Body of pancreas (tissue), 4 donors: ENCODE data around the gene GVQW3. TPM values are rescaled to one million over a fixed set of nuclear protein-coding genes. Genes with fewer than 3 reads are reported as not detected.

ENCODE experiments used
- ATAC-seq: fragments of 150-250 bp; one replicate; pipeline ENCODE4 v1.9.1; 2016
- DNase-seq, 4 donors: peaks; one replicate each; pipeline ENCODE4 v3.0.0-alpha.2; 2019
- H3K27ac ChIP-seq, 4 donors: fragments of 200-600 bp; sonication (generic); 1 replicate in 3 of 4; 2 replicates in 1 of 4; pipeline versions ENCODE4 v1.5.1 to v1.6.1; 2016 to 2019; ENCODE audit warnings: mild to moderate bottlenecking in 1 of 4, mixed read lengths in 1 of 4, moderate library complexity in 1 of 4
- H3K27me3 ChIP-seq, 2 donors: fragments of 200-600 bp; sonication (generic); one replicate each; pipeline ENCODE4 v1.6.0; 2016; ENCODE audit warnings: mild to moderate bottlenecking in 1 of 2
- H3K36me3 ChIP-seq, 2 donors: fragments of 200-600 bp; sonication (generic); replicated peaks in 1 of 2; 2 replicates each; pipeline ENCODE4 v1.5.1; 2016; ENCODE audit warnings: low read depth in 2 of 2; ENCODE audit not compliant: insufficient read depth in 1 of 2
- H3K4me1 ChIP-seq: fragments of 200-600 bp; sonication (generic); one replicate; pipeline ENCODE4 v1.6.0; 2016
- H3K4me3 ChIP-seq, 2 donors: fragments of 200-600 bp; sonication (generic); 1 replicate in 1 of 2; 2 replicates in 1 of 2; pipeline ENCODE4 v1.5.1; 2016 to 2019
- H3K9me3 ChIP-seq, 3 donors: fragments of 200-600 bp; sonication (generic); 1 replicate in 2 of 3; 2 replicates in 1 of 3; pipeline ENCODE4 v1.5.1; 2016
- CTCF ChIP-seq, 7 experiments: fragments of 450-650 bp in 4 of 7; fragments of 200-600 bp in 3 of 7; sonication (generic) in 3 of 7; IDR thresholded peaks; one replicate each; pipeline ENCODE4 v1.5.1; 2016 to 2019; ENCODE audit warnings: antibody characterized with exemption in 7 of 7
- POLR2A ChIP-seq, 3 donors: fragments of 450-650 bp; IDR thresholded peaks; one replicate each; pipeline ENCODE4 v1.6.1; 2016; ENCODE audit warnings: antibody characterized with exemption in 3 of 3, mild to moderate bottlenecking in 2 of 3
- WGBS, 2 donors: methylation state at CpG; one replicate each; pipeline ENCODE4 v1.1.5; 2017; 5-methylcytosine and 5-hydroxymethylcytosine counted together
- intact Hi-C: fragments of 100-400 bp; cut with DNase I; formaldehyde crosslinking; loops from one replicate; pipeline ENCODE4 v1.15.1; 2023
- total RNA-seq, 2 donors: library from RNA; depleted of rRNA; stranded (reverse); fragments of >200 nt; gene quantifications; one replicate each; pipeline ENCODE4 v1.1.0, GENCODE V29; 2016

Gene GVQW3
- total RNA-seq, 2 donors from 2014 or later = 11.2 to 16.2 TPM

- H3K36me3 ChIP-seq = no peaks in the 10 kb centered on the region
- H3K9me3 ChIP-seq = no peaks in the 10 kb centered on the region
- DNase-seq (peak in 2 of 4 donors; percentile 52 to 59), ATAC-seq (peak; percentile 60)
- H3K4me3 ChIP-seq = no peak overlapping the region
- intact Hi-C loops = no loop called here
- TF ChIP-seq CTCF (IDR thresholded peaks at IDR 0.05) (no peak), POLR2A (IDR thresholded peaks at IDR 0.05) (peak in 1 of 3 donors; percentile 8)
- peak overlapping the region in 3 of 4 donors; percentile 67 to 88 (median 80) for H3K27ac ChIP-seq
- WGBS, 2 donors = 43 to 49% methylated on average over 16 of the region's 16 CpGs
- H3K4me1 ChIP-seq = peaks cover 90% of the 10 kb centered on the region
- H3K27me3 ChIP-seq = no peaks in the 10 kb centered on the region
These were observed 16.0 kb upstream of the GVQW3 start for GRCh38 chr11:76365038-76365679.

DNA sequence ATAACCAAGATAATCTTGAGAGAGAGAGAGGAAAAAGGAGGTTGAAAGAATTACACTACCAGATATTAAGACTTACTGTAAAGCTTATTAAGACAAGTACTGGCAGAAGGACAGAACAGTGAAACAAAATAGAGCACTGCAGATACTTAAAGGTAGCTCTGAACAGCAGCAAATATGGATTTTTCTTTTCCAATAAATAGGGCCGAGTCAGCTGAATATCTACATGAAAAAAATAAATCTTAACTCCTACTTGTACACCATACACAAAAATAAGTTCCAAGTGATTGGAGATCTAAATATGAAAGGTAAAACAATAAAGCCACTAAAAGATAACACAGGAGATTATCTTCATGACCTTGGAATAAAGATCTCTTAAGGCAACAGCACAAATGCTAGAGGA is 12.6 kb upstream of the GVQW3 start:
- intact Hi-C loops = no loop called here
- DNase-seq = no peak
- peaks cover 96% of the 10 kb centered on the region for H3K4me1 ChIP-seq
- no peak overlapping the region for H3K4me3 ChIP-seq
- ATAC-seq = no peak
- peak overlapping the region in 3 of 4 donors; percentile 69 to 88 (median 80) for H3K27ac ChIP-seq
- no peaks in the 10 kb centered on the region for H3K27me3 ChIP-seq
- no peaks in the 10 kb centered on the region for H3K9me3 ChIP-seq
- 21 to 26% methylated on average over 1 of the region's 1 CpG for WGBS, 2 donors
- TF ChIP-seq CTCF (IDR thresholded peaks at IDR 0.05) (no peak), POLR2A (IDR thresholded peaks at IDR 0.05) (no peak)
- no peaks in the 10 kb centered on the region for H3K36me3 ChIP-seq

DNA sequence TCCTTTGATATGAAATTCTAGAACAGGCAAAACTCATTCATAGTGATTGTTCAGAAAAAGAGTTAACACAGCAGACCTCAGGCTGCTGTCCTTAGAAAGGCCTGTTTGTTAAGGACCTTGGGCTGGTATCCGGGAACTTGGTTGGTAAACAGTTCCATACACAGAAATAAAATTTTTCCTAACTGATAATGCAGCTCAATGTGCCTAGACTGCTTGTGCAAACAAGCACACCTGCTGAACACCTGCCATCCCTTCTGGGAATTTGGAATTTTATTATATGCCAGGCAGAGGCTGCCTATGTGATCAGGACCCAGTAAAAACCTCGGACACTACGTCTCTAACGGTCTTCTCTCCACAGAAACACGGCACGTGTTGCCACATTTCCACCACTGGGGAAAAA is 11.7 kb upstream of the GVQW3 start:
- Histone ChIP-seq H3K27me3 (no peaks in the 10 kb centered on the region), H3K4me3 (no peak overlapping the region), H3K36me3 (no peaks in the 10 kb centered on the region), H3K27ac (peak overlapping the region; percentile 27 to 88 (median 74)), H3K4me1 (peaks cover 93% of the 10 kb centered on the region), H3K9me3 (no peaks in the 10 kb centered on the region)
- intact Hi-C loops = no loop called here
- ATAC-seq = peak; percentile 80
- TF ChIP-seq CTCF (IDR thresholded peaks at IDR 0.05) (no peak), POLR2A (IDR thresholded peaks at IDR 0.05) (peak in 2 of 3 donors; percentile 13 to 33)
- 27 to 41% methylated on average over 6 of the region's 6 CpGs for WGBS, 2 donors
- peak; percentile 66 to 89 (median 76) for DNase-seq

GRCh38 chr11:76371170-76371569 is 10.0 kb upstream of the GVQW3 start:
- WGBS, 2 donors = 21 to 23% methylated on average over 3 of the region's 3 CpGs
- ATAC-seq = peak; percentile 45

More at GRCh38 chr11:76371170-76371569, 10.0 kb upstream of the GVQW3 start:
- intact Hi-C loops = no loop called here
- DNase-seq = peak in 2 of 4 donors; percentile 40 to 45
- Histone ChIP-seq H3K36me3 (no peaks in the 10 kb centered on the region), H3K27ac (peak overlapping the region; percentile 19 to 88 (median 74)), H3K27me3 (no peaks in the 10 kb centered on the region), H3K4me1 (peaks cover 91% of the 10 kb centered on the region), H3K4me3 (no peak overlapping the region), H3K9me3 (no peaks in the 10 kb centered on the region)
- TF ChIP-seq POLR2A (IDR thresholded peaks at IDR 0.05) (peak in 1 of 3 donors; percentile 27), CTCF (IDR thresholded peaks at IDR 0.05) (no peak)
